GM23338 (cell line): ENCODE results near the gene CAPS. TPM values are rescaled to one million over a fixed set of nuclear protein-coding genes. Genes with fewer than 3 reads are reported as not detected.

ENCODE experiments used
- ATAC-seq: fragments of 200-7000 bp; cut with Tn5 transposase; 3 replicates; pipeline ENCODE4 v1.9.1; 2020
- DNase-seq: peaks from one replicate; pipeline ENCODE4 v3.0.0-alpha.2; 2015; ENCODE audit warnings: low spot score
- H2AFZ ChIP-seq: fragments of 200-600 bp; sonication (generic); 2 replicates; pipeline ENCODE4 v1.8.0; 2016; ENCODE audit warnings: antibody characterized with exemption, mild to moderate bottlenecking, moderate library complexity
- H3F3A ChIP-seq: fragments of 200-600 bp; sonication (generic); replicated peaks from 2 replicates; pipeline ENCODE4 v1.8.0; 2017; ENCODE audit warnings: antibody characterized with exemption, mixed run types, low read depth
- H3K27ac ChIP-seq: fragments of 200-600 bp; sonication (generic); 2 replicates; pipeline ENCODE4 v1.6.1; 2016; ENCODE audit warnings: low read depth
- H3K27me3 ChIP-seq: fragments of 200-600 bp; sonication (generic); 2 replicates; pipeline ENCODE4 v1.8.0; 2016; ENCODE audit warnings: mild to moderate bottlenecking, mixed run types, moderate library complexity; ENCODE audit not compliant: insufficient read depth
- H3K36me3 ChIP-seq: fragments of 200-600 bp; sonication (generic); 2 replicates; pipeline ENCODE4 v1.8.0; 2016; ENCODE audit warnings: mild to moderate bottlenecking; ENCODE audit not compliant: insufficient read depth
- H3K4me1 ChIP-seq: fragments of 200-600 bp; sonication (generic); 2 replicates; pipeline ENCODE4 v1.8.0; 2016; ENCODE audit warnings: mild to moderate bottlenecking, moderate library complexity; ENCODE audit not compliant: insufficient read depth
- H3K4me2 ChIP-seq: fragments of 200-600 bp; sonication (generic); 2 replicates; pipeline ENCODE4 v1.7.1; 2017; ENCODE audit warnings: mixed run types
- H3K4me3 ChIP-seq: fragments of 200-600 bp; sonication (generic); 2 replicates; pipeline ENCODE4 v1.6.1; 2016; ENCODE audit warnings: mixed run types
- H3K79me2 ChIP-seq: fragments of 200-600 bp; sonication (generic); replicated peaks from 2 replicates; pipeline ENCODE4 v1.8.0; 2017; ENCODE audit warnings: mild to moderate bottlenecking; ENCODE audit not compliant: insufficient read depth
- H3K9me2 ChIP-seq: fragments of 200-600 bp; sonication (generic); 2 replicates; pipeline ENCODE4 v1.8.0; 2017; ENCODE audit not compliant: insufficient read depth
- H4K20me1 ChIP-seq: fragments of 200-600 bp; sonication (generic); replicated peaks from 2 replicates; pipeline ENCODE4 v1.8.0; 2017; ENCODE audit warnings: mild to moderate bottlenecking; ENCODE audit not compliant: insufficient read depth
- H3K27ac Mint-ChIP-seq: 2 replicates; pipeline ENCODE4 v1.8.0; 2020; ENCODE audit warnings: inconsistent platforms, mild to moderate bottlenecking, moderate library complexity, mixed read lengths
- H3K27me3 Mint-ChIP-seq: 3 replicates; pipeline ENCODE4 v1.8.0; 2022; ENCODE audit warnings: low read depth, mild to moderate bottlenecking, moderate library complexity, mixed read lengths, inconsistent platforms; ENCODE audit not compliant: insufficient read depth, poor library complexity
- H3K36me3 Mint-ChIP-seq: 3 replicates; pipeline ENCODE4 v1.8.0; 2021; ENCODE audit warnings: low read depth, mild to moderate bottlenecking, inconsistent platforms, moderate library complexity, mixed read lengths
- H3K4me1 Mint-ChIP-seq: 3 replicates; pipeline ENCODE4 v1.8.0; 2020; ENCODE audit warnings: mild to moderate bottlenecking, inconsistent platforms, mixed read lengths
- H3K4me3 Mint-ChIP-seq: 3 replicates; pipeline ENCODE4 v1.8.0; 2021; ENCODE audit warnings: moderate library complexity, mild to moderate bottlenecking, inconsistent platforms, mixed read lengths
- H3K9me3 Mint-ChIP-seq: 3 replicates; pipeline ENCODE4 v1.8.0; 2020; ENCODE audit warnings: moderate library complexity, mild to moderate bottlenecking, inconsistent platforms, mixed read lengths
- CREB1 ChIP-seq: fragments of 250-450 bp; sonication (Bioruptor Pico); IDR thresholded peaks from 2 replicates; pipeline ENCODE4 v1.5.0; 2020; ENCODE audit warnings: low read depth, mild to moderate bottlenecking, moderate library complexity
- EZH2 ChIP-seq: fragments of 200-600 bp; sonication (generic); IDR thresholded peaks from one replicate; pipeline ENCODE4 v1.8.0; 2017; ENCODE audit warnings: antibody characterized with exemption, mild to moderate bottlenecking, low read depth; ENCODE audit not compliant: unreplicated experiment
- JUNB ChIP-seq: IDR thresholded peaks from one replicate; pipeline ENCODE4 v1.6.1; 2016; ENCODE audit warnings: antibody characterized with exemption; ENCODE audit not compliant: unreplicated experiment
- POLR2AphosphoS5 ChIP-seq: IDR thresholded peaks from 2 replicates; pipeline ENCODE4 v1.6.1; 2016; ENCODE audit warnings: antibody characterized with exemption, low read depth
- STAT1 ChIP-seq: IDR thresholded peaks from one replicate; pipeline ENCODE4 v1.6.1; 2016; ENCODE audit warnings: antibody characterized with exemption; ENCODE audit not compliant: unreplicated experiment
- ZNF114 ChIP-seq: fragments of 250-450 bp; sonication (Bioruptor Pico); IDR thresholded peaks from 2 replicates; pipeline ENCODE4 v1.5.0; 2020; ENCODE audit warnings: mild to moderate bottlenecking, moderate library complexity
- ZNF331 ChIP-seq: fragments of 250-450 bp; sonication (Bioruptor Pico); IDR thresholded peaks from 2 replicates; pipeline ENCODE4 v1.5.0; 2020; ENCODE audit warnings: low read depth, mild to moderate bottlenecking, moderate library complexity
- polyA plus RNA-seq: library from polyadenylated mRNA; unstranded; fragments of >200 nt; fragmentation: Nextera tagmentation; extraction: Ambion mirVana; gene quantifications from 2 replicates; pipeline ENCODE4 v1.2.1, GENCODE V29; 2016
- total RNA-seq: library from RNA; depleted of rRNA; stranded (reverse); fragments of >200 nt; shearing (Covaris generic); gene quantifications from 2 replicates; pipeline ENCODE4 v1.2.3, GENCODE V29; 2014
- TF ChIP-seq, protein P1 (sequence below), 2 experiments: fragments of 200-600 bp in 1 of 2; sonication (generic) in 1 of 2; conservative IDR thresholded peaks; 2 replicates each; pipeline versions ENCODE4 v1.5.1 to v1.6.1; 2016 to 2017; ENCODE audit warnings: antibody characterized with exemption in 2 of 2, low read depth in 2 of 2, mild to moderate bottlenecking in 2 of 2, moderate library complexity in 1 of 2
- TF ChIP-seq, protein P2 (sequence below): IDR thresholded peaks from 2 replicates; pipeline ENCODE4 v1.6.1; 2016; ENCODE audit warnings: antibody characterized with exemption
- TF ChIP-seq, protein P3 (sequence below): IDR thresholded peaks from one replicate; pipeline ENCODE4 v1.6.1; 2018; ENCODE audit warnings: antibody characterized with exemption; ENCODE audit not compliant: unreplicated experiment

CAPS gene
- total and polyA plus RNA-seq, 2 experiments from 2014 or later: 1.5 to 3.2 TPM

DNA sequence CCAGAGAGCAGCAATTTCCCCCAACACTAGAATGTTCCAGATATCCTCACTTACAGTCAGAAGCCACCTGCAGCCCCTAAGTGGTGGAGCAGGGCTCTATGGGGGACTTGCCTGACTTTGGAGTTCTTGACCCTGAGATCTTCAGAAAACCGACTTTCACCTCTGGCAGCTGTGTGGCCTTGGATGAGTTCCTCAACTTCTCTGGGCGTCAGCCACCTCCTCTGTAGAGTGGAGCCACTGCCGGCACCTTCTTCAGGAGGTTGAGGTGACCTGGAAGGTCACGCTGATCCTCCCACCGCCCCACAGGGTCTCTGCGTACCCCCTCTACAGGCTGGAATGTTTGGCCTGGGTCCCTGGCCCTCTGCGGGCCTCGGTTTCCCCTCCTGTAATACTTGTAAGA, 36.6 kb upstream of the CAPS start (continued):
- TF ChIP-seq CREB1 (CRISPR knock-in tag) (no peak), JUNB (no peak), STAT1 (no peak)

DNA sequence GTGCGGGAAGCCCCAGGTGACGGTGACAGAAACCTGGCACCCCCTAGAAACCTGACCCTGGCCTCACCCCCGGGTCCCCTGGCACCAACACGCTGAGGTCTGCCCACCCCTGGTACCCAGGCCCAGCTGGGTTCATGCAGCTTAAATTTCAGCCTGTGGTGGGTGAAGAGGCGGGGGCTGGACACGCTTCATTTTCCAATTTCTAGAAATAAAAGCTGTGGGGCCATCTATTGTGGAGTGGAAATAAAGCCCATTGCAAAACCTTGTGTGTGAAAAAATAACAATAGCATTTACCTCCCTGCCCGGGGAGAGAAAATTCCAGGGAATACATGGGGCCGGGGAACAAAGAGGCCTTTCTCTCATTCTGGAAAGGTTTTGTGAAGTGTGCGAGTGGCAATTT, 36.2 kb upstream of the CAPS start:
- Histone ChIP-seq H3K27me3 (no peaks in the 10 kb centered on the region), H3K36me3 (no peaks in the 10 kb centered on the region), H3K79me2 (no peaks in the 10 kb centered on the region), H4K20me1 (no peaks in the 10 kb centered on the region), H3K9me2 (no peaks in the 10 kb centered on the region), H3K4me2 (no peak overlapping the region), H2AFZ (no peak overlapping the region), H3K27ac (no peak overlapping the region), H3K4me1 (peaks cover 14% of the 10 kb centered on the region; the same call in 1 of the 2 replicates), H3K4me3 (no peak overlapping the region), H3F3A (no peaks in the 10 kb centered on the region)
- no peak overlapping the region for H3K27ac Mint-ChIP-seq
- H3K4me1 Mint-ChIP-seq: peaks cover 14% of the 10 kb centered on the region
- ATAC-seq (no peak), DNase-seq (no peak)
- H3K36me3 Mint-ChIP-seq: no peaks in the 10 kb centered on the region
- no peak overlapping the region for H3K4me3 Mint-ChIP-seq
- H3K27me3 Mint-ChIP-seq: peaks cover 5% of the 10 kb centered on the region
- H3K9me3 Mint-ChIP-seq: no peaks in the 10 kb centered on the region; the same call in 2 of the 3 replicates
- TF ChIP-seq, protein P1, sequence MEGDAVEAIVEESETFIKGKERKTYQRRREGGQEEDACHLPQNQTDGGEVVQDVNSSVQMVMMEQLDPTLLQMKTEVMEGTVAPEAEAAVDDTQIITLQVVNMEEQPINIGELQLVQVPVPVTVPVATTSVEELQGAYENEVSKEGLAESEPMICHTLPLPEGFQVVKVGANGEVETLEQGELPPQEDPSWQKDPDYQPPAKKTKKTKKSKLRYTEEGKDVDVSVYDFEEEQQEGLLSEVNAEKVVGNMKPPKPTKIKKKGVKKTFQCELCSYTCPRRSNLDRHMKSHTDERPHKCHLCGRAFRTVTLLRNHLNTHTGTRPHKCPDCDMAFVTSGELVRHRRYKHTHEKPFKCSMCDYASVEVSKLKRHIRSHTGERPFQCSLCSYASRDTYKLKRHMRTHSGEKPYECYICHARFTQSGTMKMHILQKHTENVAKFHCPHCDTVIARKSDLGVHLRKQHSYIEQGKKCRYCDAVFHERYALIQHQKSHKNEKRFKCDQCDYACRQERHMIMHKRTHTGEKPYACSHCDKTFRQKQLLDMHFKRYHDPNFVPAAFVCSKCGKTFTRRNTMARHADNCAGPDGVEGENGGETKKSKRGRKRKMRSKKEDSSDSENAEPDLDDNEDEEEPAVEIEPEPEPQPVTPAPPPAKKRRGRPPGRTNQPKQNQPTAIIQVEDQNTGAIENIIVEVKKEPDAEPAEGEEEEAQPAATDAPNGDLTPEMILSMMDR (conservative IDR thresholded peaks at IDR 0.05; ENCODE audit: low read depth in 2 of 2): no peak
- TF ChIP-seq POLR2AphosphoS5: no peak
- TF ChIP-seq, protein P2, sequence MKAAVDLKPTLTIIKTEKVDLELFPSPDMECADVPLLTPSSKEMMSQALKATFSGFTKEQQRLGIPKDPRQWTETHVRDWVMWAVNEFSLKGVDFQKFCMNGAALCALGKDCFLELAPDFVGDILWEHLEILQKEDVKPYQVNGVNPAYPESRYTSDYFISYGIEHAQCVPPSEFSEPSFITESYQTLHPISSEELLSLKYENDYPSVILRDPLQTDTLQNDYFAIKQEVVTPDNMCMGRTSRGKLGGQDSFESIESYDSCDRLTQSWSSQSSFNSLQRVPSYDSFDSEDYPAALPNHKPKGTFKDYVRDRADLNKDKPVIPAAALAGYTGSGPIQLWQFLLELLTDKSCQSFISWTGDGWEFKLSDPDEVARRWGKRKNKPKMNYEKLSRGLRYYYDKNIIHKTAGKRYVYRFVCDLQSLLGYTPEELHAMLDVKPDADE: no peak
- TF ChIP-seq ZNF331 (CRISPR knock-in tag): no peak
- TF ChIP-seq, protein P3, sequence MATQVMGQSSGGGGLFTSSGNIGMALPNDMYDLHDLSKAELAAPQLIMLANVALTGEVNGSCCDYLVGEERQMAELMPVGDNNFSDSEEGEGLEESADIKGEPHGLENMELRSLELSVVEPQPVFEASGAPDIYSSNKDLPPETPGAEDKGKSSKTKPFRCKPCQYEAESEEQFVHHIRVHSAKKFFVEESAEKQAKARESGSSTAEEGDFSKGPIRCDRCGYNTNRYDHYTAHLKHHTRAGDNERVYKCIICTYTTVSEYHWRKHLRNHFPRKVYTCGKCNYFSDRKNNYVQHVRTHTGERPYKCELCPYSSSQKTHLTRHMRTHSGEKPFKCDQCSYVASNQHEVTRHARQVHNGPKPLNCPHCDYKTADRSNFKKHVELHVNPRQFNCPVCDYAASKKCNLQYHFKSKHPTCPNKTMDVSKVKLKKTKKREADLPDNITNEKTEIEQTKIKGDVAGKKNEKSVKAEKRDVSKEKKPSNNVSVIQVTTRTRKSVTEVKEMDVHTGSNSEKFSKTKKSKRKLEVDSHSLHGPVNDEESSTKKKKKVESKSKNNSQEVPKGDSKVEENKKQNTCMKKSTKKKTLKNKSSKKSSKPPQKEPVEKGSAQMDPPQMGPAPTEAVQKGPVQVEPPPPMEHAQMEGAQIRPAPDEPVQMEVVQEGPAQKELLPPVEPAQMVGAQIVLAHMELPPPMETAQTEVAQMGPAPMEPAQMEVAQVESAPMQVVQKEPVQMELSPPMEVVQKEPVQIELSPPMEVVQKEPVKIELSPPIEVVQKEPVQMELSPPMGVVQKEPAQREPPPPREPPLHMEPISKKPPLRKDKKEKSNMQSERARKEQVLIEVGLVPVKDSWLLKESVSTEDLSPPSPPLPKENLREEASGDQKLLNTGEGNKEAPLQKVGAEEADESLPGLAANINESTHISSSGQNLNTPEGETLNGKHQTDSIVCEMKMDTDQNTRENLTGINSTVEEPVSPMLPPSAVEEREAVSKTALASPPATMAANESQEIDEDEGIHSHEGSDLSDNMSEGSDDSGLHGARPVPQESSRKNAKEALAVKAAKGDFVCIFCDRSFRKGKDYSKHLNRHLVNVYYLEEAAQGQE: no peak
- TF ChIP-seq ZNF114: no peak
- no peak for TF ChIP-seq CREB1 (CRISPR knock-in tag)
- TF ChIP-seq JUNB: no peak
- TF ChIP-seq EZH2: no peak
